Lower lobe of right lung (tissue), 2 donors: Measurements from ENCODE around the gene TRMT1L. TPM values are rescaled to one million over a fixed set of nuclear protein-coding genes. Genes with fewer than 3 reads are reported as not detected.
A peak's percentile ranks its signal among the peaks of the same experiment; 100 is the strongest.

Experiments
- ATAC-seq, 2 donors: fragments of 200-7000 bp; cut with Tn5 transposase; one replicate each; pipeline ENCODE4 v1.9.1; 2020 to 2022; ENCODE audit warnings: mild to moderate bottlenecking in 2 of 2, moderate library complexity in 2 of 2
- DNase-seq: peaks from one replicate; pipeline ENCODE4 v3.0.0-alpha.2; 2020
- H3K27ac ChIP-seq: fragments of 200-600 bp; one replicate; pipeline ENCODE4 v1.8.0; 2022
- H3K27me3 ChIP-seq: fragments of 200-600 bp; one replicate; pipeline ENCODE4 v1.8.0; 2022; ENCODE audit warnings: low read depth
- H3K36me3 ChIP-seq: fragments of 200-600 bp; one replicate; pipeline ENCODE4 v1.8.0; 2022; ENCODE audit warnings: mild to moderate bottlenecking
- H3K4me1 ChIP-seq: fragments of 200-600 bp; one replicate; pipeline ENCODE4 v1.8.0; 2022
- H3K4me3 ChIP-seq: fragments of 200-600 bp; one replicate; pipeline ENCODE4 v1.8.0; 2022; ENCODE audit warnings: mild to moderate bottlenecking
- H3K9me3 ChIP-seq: fragments of 200-600 bp; one replicate; pipeline ENCODE4 v1.8.0; 2022
- CTCF ChIP-seq: fragments of 200-600 bp; IDR thresholded peaks from one replicate; pipeline ENCODE4 v1.8.0; 2022; ENCODE audit warnings: antibody characterized with exemption, mild to moderate bottlenecking
- intact Hi-C: fragments of 100-400 bp; cut with DNase I; formaldehyde crosslinking; loops from one replicate; pipeline ENCODE4 v1.11.0; 2022
- total RNA-seq: library from RNA; stranded (reverse); fragmentation: NEBNext Ultra II Directional; extraction: Animal tissue kit (Norgen Biotek cat#: 25700); gene quantifications from one replicate; pipeline ENCODE4 v1.2.1, GENCODE V29; 2021
- donor health status: DM: no; HTN: yes; CAD: no; lungs with severe emphysema.

The TRMT1L gene
- total RNA-seq, 1 donor from 2014 or later = 14.9 TPM

DNA sequence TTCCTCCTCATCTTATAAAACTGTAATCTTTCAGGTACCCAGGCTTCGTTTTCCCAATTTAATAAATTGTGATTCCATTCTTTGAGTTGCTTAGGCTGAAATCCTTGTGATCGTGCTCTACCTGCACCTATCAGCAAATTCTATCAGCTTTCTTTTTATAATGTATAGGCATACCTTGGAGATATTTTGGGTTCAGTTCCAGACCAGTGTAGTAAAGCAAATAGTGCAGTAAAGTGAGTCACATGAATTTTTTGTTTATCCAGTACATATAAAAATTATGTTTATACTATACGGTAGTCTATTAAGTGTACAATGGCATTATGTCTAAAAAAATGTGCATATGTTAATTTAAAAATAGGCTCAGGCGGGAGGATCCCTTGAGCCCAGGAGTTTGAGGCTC, 5.7 kb upstream of the TRMT1L start:
- H3K4me3 ChIP-seq = no peak overlapping the region
- no peaks in the 10 kb centered on the region for H3K9me3 ChIP-seq
- DNase-seq (no peak), ATAC-seq (no peak)
- peaks cover 19% of the 10 kb centered on the region for H3K4me1 ChIP-seq
- H3K27ac ChIP-seq = no peak overlapping the region
- no peak for TF ChIP-seq CTCF
- H3K27me3 ChIP-seq = no peaks in the 10 kb centered on the region
- H3K36me3 ChIP-seq = peaks cover 34% of the 10 kb centered on the region
- intact Hi-C loops = no loop called here

DNA sequence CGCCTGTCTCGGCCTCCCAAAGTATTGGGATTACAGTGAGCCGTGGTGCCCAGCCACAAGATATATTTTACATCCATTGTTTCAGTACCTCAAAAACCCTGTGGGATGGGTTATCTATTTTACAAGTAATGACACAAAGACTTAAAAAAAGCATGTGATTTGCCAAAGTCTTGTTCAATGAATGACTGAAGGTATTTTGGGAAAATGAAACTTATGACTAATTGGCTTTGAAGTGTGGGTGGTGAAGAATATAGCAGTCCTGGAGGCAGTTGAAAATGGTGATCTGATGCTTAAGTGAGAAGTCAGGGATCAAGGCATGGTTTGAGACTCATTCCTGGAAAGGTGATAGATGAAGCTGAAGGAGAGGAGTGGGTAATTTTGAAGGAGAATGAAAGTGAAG, 3.2 kb upstream of the TRMT1L start:
- Histone ChIP-seq H3K4me1 (peaks cover 21% of the 10 kb centered on the region), H3K4me3 (no peak overlapping the region), H3K27ac (no peak overlapping the region), H3K9me3 (no peaks in the 10 kb centered on the region), H3K27me3 (no peaks in the 10 kb centered on the region), H3K36me3 (peaks cover 17% of the 10 kb centered on the region)
- no peak for TF ChIP-seq CTCF
- DNase-seq (no peak), ATAC-seq (no peak)
- intact Hi-C loops = no loop called here

GRCh38 chr1:185158800-185159199, 2.0 kb upstream of the TRMT1L start:
- ATAC-seq (no peak), DNase-seq (no peak)
- intact Hi-C loops = no loop called here
- Histone ChIP-seq H3K9me3 (no peaks in the 10 kb centered on the region), H3K27me3 (no peaks in the 10 kb centered on the region), H3K27ac (no peak overlapping the region), H3K36me3 (peaks cover 5% of the 10 kb centered on the region), H3K4me1 (peaks cover 32% of the 10 kb centered on the region), H3K4me3 (no peak overlapping the region)
- no peak for TF ChIP-seq CTCF

DNA sequence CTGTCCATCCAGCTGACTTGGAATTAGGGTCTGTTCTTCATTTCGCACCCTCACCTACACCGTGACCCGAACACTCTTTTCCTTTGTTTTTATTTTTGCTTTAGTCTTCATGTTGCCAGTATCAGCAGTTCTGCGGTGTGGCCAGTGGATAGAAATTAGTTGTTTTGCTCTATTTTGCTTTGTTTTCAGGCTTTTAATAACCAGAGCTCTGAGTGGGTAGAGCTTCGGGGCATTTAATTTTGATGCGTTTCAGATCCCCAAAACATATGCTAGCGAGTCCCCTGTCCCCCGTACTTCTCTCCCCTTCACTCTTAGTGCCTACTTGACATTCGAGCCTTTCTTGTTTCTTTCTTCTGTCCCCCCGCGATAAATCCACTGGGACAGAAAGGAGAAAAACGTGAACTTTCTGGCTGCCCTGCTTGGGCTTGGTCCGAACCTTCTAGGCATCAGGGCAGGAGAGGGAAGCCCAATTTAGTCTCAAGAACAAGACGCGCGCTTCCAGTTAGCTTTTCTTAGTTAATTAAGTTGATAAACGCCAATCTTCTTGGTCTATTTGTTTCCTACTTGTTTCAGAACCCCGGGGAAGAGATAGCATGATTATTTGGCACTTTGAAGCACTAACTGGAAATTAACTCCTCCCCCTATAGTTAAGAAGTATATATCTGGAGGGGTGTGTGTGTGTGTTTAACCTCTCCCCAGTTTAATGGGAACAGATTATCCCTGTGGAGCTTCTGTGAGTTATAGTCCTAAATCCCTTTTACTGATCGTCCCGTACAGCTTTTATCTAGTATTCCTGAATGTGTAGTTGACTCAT, 1.1 kb upstream of the TRMT1L start:
- peaks cover 40% of the 10 kb centered on the region for H3K4me1 ChIP-seq
- peak overlapping the region; percentile 87 for H3K4me3 ChIP-seq
- no peaks in the 10 kb centered on the region for H3K9me3 ChIP-seq
- TF ChIP-seq CTCF = no peak
- H3K36me3 ChIP-seq = no peaks in the 10 kb centered on the region
- DNase-seq (no peak), ATAC-seq (no peak)
- peak overlapping the region; percentile 99 for H3K27ac ChIP-seq
- no peaks in the 10 kb centered on the region for H3K27me3 ChIP-seq
- intact Hi-C loops = no loop called here

DNA sequence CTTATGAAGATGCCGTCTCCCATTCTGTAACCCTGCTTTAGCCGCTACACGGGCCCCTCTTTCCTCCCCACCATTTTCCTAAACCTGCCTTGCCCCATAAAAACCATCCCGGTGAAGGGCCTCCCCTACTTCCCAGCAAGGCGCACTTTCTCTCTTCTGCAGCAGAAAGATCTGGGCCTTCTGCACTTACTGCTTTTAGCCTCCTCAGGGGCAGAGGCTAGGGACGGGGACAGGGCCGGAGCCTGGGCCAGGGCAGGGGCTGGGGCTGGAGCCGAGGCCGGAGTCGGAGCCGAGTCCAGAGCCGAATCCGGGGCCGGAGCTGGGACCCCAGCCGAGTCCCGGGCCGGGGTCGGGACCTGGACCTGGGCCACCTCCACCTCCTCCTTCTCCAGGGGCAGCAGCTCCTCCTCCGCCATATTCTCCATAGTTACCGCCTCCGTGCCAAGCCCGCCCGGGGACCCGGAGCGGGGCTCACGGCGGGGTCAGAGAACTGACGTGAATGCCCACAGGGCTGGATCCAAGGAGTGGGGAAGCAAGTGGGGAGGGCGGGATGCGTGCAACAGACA, 382 bp downstream of the TRMT1L start:
- H3K4me3 ChIP-seq = peak overlapping the region; percentile 87
- TF ChIP-seq CTCF = no peak
- ATAC-seq (peak; percentile 69 to 75), DNase-seq (no peak)
- H3K27me3 ChIP-seq = no peaks in the 10 kb centered on the region
- peak overlapping the region; percentile 99 for H3K27ac ChIP-seq
- H3K9me3 ChIP-seq = no peaks in the 10 kb centered on the region
- H3K36me3 ChIP-seq = no peaks in the 10 kb centered on the region
- intact Hi-C loops = no loop called here
- H3K4me1 ChIP-seq = peaks cover 44% of the 10 kb centered on the region
